GM18505 (cell line): ENCODE results near the gene GABBR2.

Experiments used
- ATAC-seq: cut with Tn5 transposase; IDR thresholded peaks from one replicate; pipeline ENCODE4 v1.9.1; 2021; ENCODE audit not compliant: unreplicated experiment
- POLR2A ChIP-seq: IDR thresholded peaks from 4 replicates; pipeline ENCODE4 v1.6.1; 2011; ENCODE audit warnings: borderline replicate concordance; ENCODE audit not compliant: insufficient read depth, insufficient read length; ENCODE audit errors: extremely low read depth

GABBR2 gene

GRCh38 chr9:98318834-98319478, 389.8 kb downstream of the GABBR2 start:
- no peak for TF ChIP-seq POLR2A
- ATAC-seq = no peak

- no peak for ATAC-seq
- TF ChIP-seq POLR2A = no peak
Measured at GRCh38 chr9:98318041-98318790, 390.5 kb downstream of the GABBR2 start.

GRCh38 chr9:98317134-98317857, 391.4 kb downstream of the GABBR2 start:
- no peak for ATAC-seq
- no peak for TF ChIP-seq POLR2A

GRCh38 chr9:98316445-98317133, 392.1 kb downstream of the GABBR2 start:
- no peak for TF ChIP-seq POLR2A
- no peak for ATAC-seq

- no peak for TF ChIP-seq POLR2A
- no peak for ATAC-seq
Measured at GRCh38 chr9:98315551-98316060, 393.1 kb downstream of the GABBR2 start.

- no peak for ATAC-seq
Measured at GRCh38 chr9:98315067-98315453, 393.7 kb downstream of the GABBR2 start.

GRCh38 chr9:98314381-98315066, 394.2 kb downstream of the GABBR2 start:
- no peak for ATAC-seq
- TF ChIP-seq POLR2A = no peak

More at GRCh38 chr9:98315067-98315453, 393.7 kb downstream of the GABBR2 start:
- no peak for TF ChIP-seq POLR2A

- no peak for TF ChIP-seq POLR2A
- no peak for ATAC-seq
Measured at GRCh38 chr9:98312365-98312764, 396.4 kb downstream of the GABBR2 start.

- no peak for TF ChIP-seq POLR2A
- ATAC-seq = no peak
Measured at GRCh38 chr9:98311541-98311940, 397.2 kb downstream of the GABBR2 start.

GRCh38 chr9:98310752-98311392, 397.9 kb downstream of the GABBR2 start:
- no peak for TF ChIP-seq POLR2A
- ATAC-seq = no peak

- no peak for TF ChIP-seq POLR2A
- no peak for ATAC-seq
Measured at GRCh38 chr9:98306384-98307145, 402.2 kb downstream of the GABBR2 start.

GRCh38 chr9:98304381-98304780, 404.4 kb downstream of the GABBR2 start:
- TF ChIP-seq POLR2A = no peak
- no peak for ATAC-seq

- no peak for ATAC-seq
- TF ChIP-seq POLR2A = no peak
Measured at GRCh38 chr9:98303633-98304125, 405.1 kb downstream of the GABBR2 start.
